ENCODE data around the gene TOGARAM2. TPM values are rescaled to one million over a fixed set of nuclear protein-coding genes. Genes with fewer than 3 reads are reported as not detected.

TOGARAM2 gene
- total and polyA plus RNA-seq, 2 of the 8 experiments (the other 6 are each of a cell fraction or from before 2014, with no cell fraction given), result 0.42 to 1.4 TPM

DNA sequence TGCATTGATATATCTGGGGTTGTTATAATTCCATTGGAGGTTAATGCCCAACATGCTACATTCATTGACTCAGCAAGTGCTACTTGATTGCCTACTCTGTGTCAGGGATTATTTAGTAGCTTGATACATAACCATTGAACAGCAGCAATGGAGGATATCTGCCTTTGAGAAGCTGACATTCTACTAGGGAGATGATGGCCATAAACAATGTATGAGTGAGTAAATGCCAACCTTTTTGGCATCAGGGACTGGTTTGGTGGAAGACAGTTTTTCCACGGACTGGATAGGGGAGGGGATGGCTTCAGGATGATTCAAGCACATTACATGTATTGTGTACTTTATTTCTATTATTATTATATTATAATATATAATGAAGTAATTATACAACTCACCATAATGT is 31.9 kb upstream of the TOGARAM2 start:
- Histone ChIP-seq H2BK12ac (ENCODE audit: low read depth, low read length) (no peak overlapping the region), H3K56ac (replicated peaks; ENCODE audit: insufficient read length, low read depth, low read length) (no peak overlapping the region), H3K79me2 (ENCODE audit: control insufficient read depth in 1 of 2, insufficient read depth in 2 of 2, low read length in 2 of 2) (no peaks in the 10 kb centered on the region), H4K91ac (replicated peaks; ENCODE audit: insufficient read length, low read length) (no peak overlapping the region), H3K36me3 (ENCODE audit: control insufficient read depth in 2 of 4, insufficient read depth in 4 of 4, low read length in 3 of 4) (peaks cover 13 to 55% (median 44%) of the 10 kb centered on the region in 4 experiments), H3K18ac (ENCODE audit: extremely low read depth, low read length) (no peak overlapping the region), H3K79me1 (ENCODE audit: low read depth, low read length) (peaks cover 3% of the 10 kb centered on the region; the same call in 1 of the 2 replicates), H3K23me2 (ENCODE audit: low read depth, low read length) (no peaks in the 10 kb centered on the region), H3K9me3 (ENCODE audit: insufficient read depth in 2 of 2, low read depth in 1 of 2, low read length in 1 of 2) (peaks cover 16 to 21% of the 10 kb centered on the region in 2 experiments; a peak in 3 of 4 replicates), H3K4me3 (ENCODE audit: extremely low read depth in 1 of 4, insufficient read depth in 2 of 4, low read depth in 3 of 4, low read length in 4 of 4) (no peak overlapping the region), H2BK15ac (ENCODE audit: low read length) (no peak overlapping the region), H2BK5ac (ENCODE audit: low read depth, low read length) (no peak overlapping the region), H3K9ac (replicated peaks in 1 of 4; ENCODE audit: extremely low read depth in 1 of 4, low read depth in 3 of 4, low read length in 3 of 4) (no peak overlapping the region), H3K27ac (ENCODE audit: low read depth, low read length) (no peak overlapping the region), H3K27me3 (replicated peaks in 1 of 4; ENCODE audit: control insufficient read depth in 3 of 4, extremely low read depth in 1 of 4, insufficient read depth in 3 of 4, low read length in 3 of 4) (peaks cover 0 to 1% (median 0%) of the 10 kb centered on the region in 4 experiments; a peak in 1 of 7 replicates), H2BK20ac (ENCODE audit: low read length) (no peak overlapping the region), H3K14ac (ENCODE audit: insufficient read length) (no peak overlapping the region), H2AK5ac (ENCODE audit: low read depth, low read length) (no peak overlapping the region), H2BK120ac (replicated peaks; ENCODE audit: low read depth, low read length) (no peak overlapping the region), H4K20me1 (replicated peaks in 1 of 2; ENCODE audit: control insufficient read depth in 1 of 2, insufficient read depth in 2 of 2, low read length in 2 of 2) (peaks cover 1 to 3% of the 10 kb centered on the region in 2 experiments), H3K4me1 (replicated peaks in 1 of 4; ENCODE audit: control insufficient read depth in 3 of 4, insufficient read depth in 4 of 4, low read length in 3 of 4) (peaks cover 2 to 7% (median 4%) of the 10 kb centered on the region in 4 experiments; a peak in 5 of 7 replicates), H3K4me2 (ENCODE audit: insufficient read depth in 1 of 2, low read depth in 2 of 2, low read length in 2 of 2) (no peak overlapping the region), H3K4ac (replicated peaks; ENCODE audit: insufficient read length, low read depth, low read length) (no peak overlapping the region), H2AFZ (ENCODE audit: low read length) (no peak overlapping the region), H4K8ac (ENCODE audit: extremely low read depth, insufficient read depth, low read length) (no peak overlapping the region), H3K23ac (ENCODE audit: insufficient read length) (no peak overlapping the region), H4K5ac (ENCODE audit: insufficient read length, low read depth, low read length) (no peak overlapping the region)
- no peak for DNase-seq (ENCODE audit: low read depth in 1 of 2, low spot score in 2 of 2)
- FAIRE-seq, result no peak
- POLR2A ChIA-PET (ENCODE audit: partially characterized antibody), result interaction anchor here (1.0 to 3.6 kb wide), 6 partner anchors 7 to 79 kb away, joined by 3 to 16 read pairs (median 4); partner anchors contain the start of gene TRMT61B
- CTCF ChIA-PET (ENCODE audit: partially characterized antibody), result interaction anchor here (0.6 kb wide), 1 partner anchor 289 kb away, joined by 3 read pairs; no protein-coding TSS in a partner anchor
- WGBS, 2 experiments (ENCODE audit: extremely low coverage in 1 of 2, insufficient coverage in 1 of 2, insufficient read length in 1 of 2, insufficient replicate concordance in 2 of 2, low coverage in 1 of 2, low lambda C conversion rate in 2 of 2, missing lambda C conversion rate in 1 of 2), result 93% methylated on average over 1 of the region's 1 CpG; no CpG with 5 or more reads in 1 of the 2 experiments
- TF ChIP-seq POLR2AphosphoS5 (IDR thresholded peaks at IDR 0.05; ENCODE audit: low read depth, low read length), result peak; percentile 41; the same call in 1 of the 2 replicates
- no peak for TF ChIP-seq EP300 (IDR thresholded peaks at IDR 0.05; ENCODE audit: borderline replicate concordance in 1 of 2, low read depth in 2 of 2, low read length in 2 of 2)
- no peak for TF ChIP-seq CEBPB (IDR thresholded peaks at IDR 0.05; ENCODE audit: low read depth, low read length)
- no peak for TF ChIP-seq SIRT6 (IDR thresholded peaks at IDR 0.05; ENCODE audit: low read length)

Data from H1 (cell line).